GM21723 (cell line): ENCODE results near the gene OR5T1.

Experiments
- ATAC-seq: cut with Tn5 transposase; IDR thresholded peaks from one replicate; pipeline ENCODE4 v1.9.1; 2021; ENCODE audit warnings: mild to moderate bottlenecking, moderate library complexity; ENCODE audit not compliant: unreplicated experiment

OR5T1 gene

GRCh38 chr11:56273854-56274253 is at the start of gene OR5T1:
TSS of gene OR5T1 (plus strand) at chr11:56274154. CDS start at chr11:56275639, 1,485 bp downstream.
- ATAC-seq, result no peak

GRCh38 chr11:56234155-56234554 is 39.8 kb upstream of the OR5T1 start, which contains the start of gene OR5T2:
TSS of gene OR5T2 (minus strand) at chr11:56234255. CDS start at chr11:56233062, 1,193 bp downstream.
- no peak for ATAC-seq

- no peak for ATAC-seq
These were observed 22.0 kb upstream of the OR5T1 start, which contains the start of gene OR5T3 for GRCh38 chr11:56251954-56252353. TSS of gene OR5T3 (plus strand) at chr11:56252254. CDS start at chr11:56252254, 0 bp downstream.

GRCh38 chr11:56271092-56271491 is 2.9 kb upstream of the OR5T1 start:
- ATAC-seq, result no peak

GRCh38 chr11:56292154-56292553 is 18.2 kb downstream of the OR5T1 start, which contains the start of gene OR8H1:
TSS of gene OR8H1 (minus strand) at chr11:56292254. CDS start at chr11:56291062, 1,192 bp downstream.
- no peak for ATAC-seq

- no peak for ATAC-seq
These were observed 22.9 kb downstream of the OR5T1 start for GRCh38 chr11:56296898-56297297.

GRCh38 chr11:56307836-56308235 is 33.9 kb downstream of the OR5T1 start:
- no peak for ATAC-seq

- ATAC-seq, result no peak
These were observed 40.9 kb downstream of the OR5T1 start, which contains the start of gene OR8K3 for GRCh38 chr11:56314844-56315243. TSS of gene OR8K3 (plus strand) at chr11:56315144. CDS start at chr11:56318307, 3,163 bp downstream.
